Right ventricle myocardium superior (tissue), 1 donor: ENCODE measurements around the gene SLC41A3. TPM values are rescaled to one million over a fixed set of nuclear protein-coding genes. Genes with fewer than 3 reads are reported as not detected.
"Not testable (repeated sequence)": the region's sequence is repeated elsewhere in the genome, so short reads cannot be mapped to it uniquely, and the experiment has no call there.

ENCODE experiments used
- ATAC-seq: fragments of 200-7000 bp; cut with Tn5 transposase; one replicate; pipeline ENCODE4 v1.9.1; 2020; ENCODE audit warnings: mild to moderate bottlenecking; ENCODE audit not compliant: poor library complexity
- DNase-seq: peaks from one replicate; pipeline ENCODE4 v3.0.0-alpha.2; 2020
- intact Hi-C: fragments of 100-400 bp; cut with DNase I; formaldehyde crosslinking; loops from one replicate; pipeline ENCODE4 v1.11.2; 2022
- total RNA-seq: library from RNA; stranded (reverse); fragmentation: NEBNext Ultra II Directional; extraction: Animal tissue kit (Norgen Biotek cat#: 25700); gene quantifications from one replicate; pipeline ENCODE4 v1.2.1, GENCODE V29; 2021
- donor health status: DM: no; HTN: yes; CAD: no; lungs with severe emphysema.

The SLC41A3 gene
- total RNA-seq, 1 donor from 2014 or later: 34.7 TPM

DNA sequence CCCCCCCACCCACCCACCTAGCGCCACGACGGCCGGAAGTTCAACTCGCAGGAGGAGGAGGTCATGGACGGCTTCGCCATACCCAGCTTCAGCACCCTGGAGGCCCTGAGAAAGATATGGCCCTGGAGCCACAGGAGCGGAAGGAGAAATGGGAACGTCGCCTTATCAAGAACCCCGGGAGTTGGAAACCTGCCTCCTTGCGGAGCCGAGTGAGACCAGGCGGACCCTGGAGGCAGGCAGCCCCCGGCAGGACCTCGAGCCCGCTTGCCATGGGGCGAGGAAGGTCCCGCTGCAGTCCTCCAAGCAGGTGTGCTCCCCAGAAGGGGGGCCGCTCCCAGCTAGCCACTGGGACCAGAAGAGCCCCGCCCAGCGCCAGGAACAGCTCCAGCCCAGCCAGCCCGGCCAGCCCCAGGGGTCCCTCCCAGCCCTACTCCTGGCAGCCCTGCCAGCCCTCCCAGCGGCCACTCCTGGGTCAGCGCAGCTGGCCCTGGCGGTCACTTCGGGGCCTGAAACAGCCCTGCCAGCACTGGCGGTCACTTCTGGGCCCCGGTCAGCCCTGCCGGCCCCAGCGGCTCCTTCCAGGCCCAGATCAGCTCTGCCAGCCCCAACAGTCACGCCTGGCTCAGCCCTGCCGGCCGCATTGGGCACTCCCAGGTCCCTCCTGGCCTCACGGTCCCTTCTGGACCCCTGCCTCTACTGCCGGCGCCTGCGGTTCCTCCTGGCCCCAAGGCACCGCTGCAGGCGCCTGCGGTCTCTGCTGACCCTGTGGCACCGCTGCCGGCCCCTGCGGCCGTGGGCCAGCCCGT lies 125.2 kb downstream of the SLC41A3 start:
- ATAC-seq: peak; percentile 34
- intact Hi-C loops: no loop called here
- peak; percentile 38 for DNase-seq

- intact Hi-C loops: no loop called here
- DNase-seq (peak; percentile 42), ATAC-seq (peak; percentile 76)
These were observed 126.0 kb downstream of the SLC41A3 start for GRCh38 chr3:125957674-125958510.

- intact Hi-C loops, DNase-seq, ATAC-seq: not testable (repeated sequence)
These were observed 126.9 kb downstream of the SLC41A3 start for GRCh38 chr3:125957020-125957419.

Other genes starting within 250 kb of the SLC41A3 start
- 4.6 TPM for gene ROPN1B, start 114.9 kb downstream of the SLC41A3 start, total RNA-seq
- 21.5 TPM for gene ALDH1L1, start 96.5 kb upstream of the SLC41A3 start, total RNA-seq